Progenitor cell of endocrine pancreas (in vitro differentiated cells): ENCODE measurements around the gene SCNN1A. TPM values are rescaled to one million over a fixed set of nuclear protein-coding genes. Genes with fewer than 3 reads are reported as not detected.

Experiments
- DNase-seq: peaks from one replicate; pipeline ENCODE4 v3.0.0; 2021; ENCODE audit warnings: low spot score; ENCODE audit not compliant: unreplicated experiment
- H3K27ac Mint-ChIP-seq: 2 replicates; pipeline ENCODE4 v1.8.0; 2021; ENCODE audit warnings: mild to moderate bottlenecking, moderate library complexity, mixed read lengths
- H3K27me3 Mint-ChIP-seq: 2 replicates; pipeline ENCODE4 v1.8.0; 2021; ENCODE audit warnings: mixed read lengths
- H3K36me3 Mint-ChIP-seq: 2 replicates; pipeline ENCODE4 v1.8.0; 2022; ENCODE audit warnings: mixed read lengths; ENCODE audit not compliant: insufficient read depth
- H3K4me1 Mint-ChIP-seq: 2 replicates; pipeline ENCODE4 v1.8.0; 2021; ENCODE audit warnings: low read depth, mixed read lengths
- H3K4me3 Mint-ChIP-seq: 2 replicates; pipeline ENCODE4 v1.8.0; 2021; ENCODE audit warnings: low read depth, mild to moderate bottlenecking, moderate library complexity, mixed read lengths
- H3K9me3 Mint-ChIP-seq: 2 replicates; pipeline ENCODE4 v1.8.0; 2021; ENCODE audit warnings: low read depth, mixed read lengths
- total RNA-seq: library from RNA; stranded (reverse); gene quantifications from 2 replicates; pipeline ENCODE4 v1.2.1, GENCODE V29; 2021
- TF ChIP-seq, protein P1 (sequence below): fragments of 200-600 bp; sonication (generic); IDR thresholded peaks from one replicate; pipeline ENCODE4 v1.5.0; 2021; ENCODE audit warnings: antibody characterized with exemption, mild to moderate bottlenecking; ENCODE audit not compliant: unreplicated experiment

The SCNN1A gene
- total RNA-seq, 1 donor from 2014 or later: 14.3 TPM

DNA sequence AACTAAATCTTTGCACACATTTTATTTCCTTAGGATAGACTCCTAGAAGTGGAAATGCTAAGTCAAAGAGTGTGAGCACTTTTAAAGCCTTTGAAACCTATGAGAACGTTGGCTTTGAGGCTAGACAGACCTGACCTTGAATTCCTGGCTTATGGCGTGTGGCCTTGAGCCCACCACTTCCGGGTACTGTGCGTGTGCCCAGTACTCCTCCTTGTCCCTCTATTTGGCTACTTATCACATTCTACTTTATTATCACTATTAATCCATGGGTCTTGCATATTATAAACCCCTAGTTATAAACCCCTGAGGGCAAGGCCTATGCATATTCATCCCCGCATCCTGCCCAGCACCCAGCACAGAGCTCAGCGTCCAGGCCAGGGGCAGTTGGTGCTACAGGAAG lies 43.4 kb upstream of the SCNN1A start:
- Mint-ChIP-seq H3K36me3 (no peaks in the 10 kb centered on the region), H3K4me1 (peaks cover 5% of the 10 kb centered on the region), H3K4me3 (no peak overlapping the region), H3K27me3 (peaks cover 9% of the 10 kb centered on the region), H3K9me3 (peaks cover 7% of the 10 kb centered on the region), H3K27ac (no peak overlapping the region)
- DNase-seq: no peak
- TF ChIP-seq, protein P1, sequence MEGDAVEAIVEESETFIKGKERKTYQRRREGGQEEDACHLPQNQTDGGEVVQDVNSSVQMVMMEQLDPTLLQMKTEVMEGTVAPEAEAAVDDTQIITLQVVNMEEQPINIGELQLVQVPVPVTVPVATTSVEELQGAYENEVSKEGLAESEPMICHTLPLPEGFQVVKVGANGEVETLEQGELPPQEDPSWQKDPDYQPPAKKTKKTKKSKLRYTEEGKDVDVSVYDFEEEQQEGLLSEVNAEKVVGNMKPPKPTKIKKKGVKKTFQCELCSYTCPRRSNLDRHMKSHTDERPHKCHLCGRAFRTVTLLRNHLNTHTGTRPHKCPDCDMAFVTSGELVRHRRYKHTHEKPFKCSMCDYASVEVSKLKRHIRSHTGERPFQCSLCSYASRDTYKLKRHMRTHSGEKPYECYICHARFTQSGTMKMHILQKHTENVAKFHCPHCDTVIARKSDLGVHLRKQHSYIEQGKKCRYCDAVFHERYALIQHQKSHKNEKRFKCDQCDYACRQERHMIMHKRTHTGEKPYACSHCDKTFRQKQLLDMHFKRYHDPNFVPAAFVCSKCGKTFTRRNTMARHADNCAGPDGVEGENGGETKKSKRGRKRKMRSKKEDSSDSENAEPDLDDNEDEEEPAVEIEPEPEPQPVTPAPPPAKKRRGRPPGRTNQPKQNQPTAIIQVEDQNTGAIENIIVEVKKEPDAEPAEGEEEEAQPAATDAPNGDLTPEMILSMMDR: no peak

DNA sequence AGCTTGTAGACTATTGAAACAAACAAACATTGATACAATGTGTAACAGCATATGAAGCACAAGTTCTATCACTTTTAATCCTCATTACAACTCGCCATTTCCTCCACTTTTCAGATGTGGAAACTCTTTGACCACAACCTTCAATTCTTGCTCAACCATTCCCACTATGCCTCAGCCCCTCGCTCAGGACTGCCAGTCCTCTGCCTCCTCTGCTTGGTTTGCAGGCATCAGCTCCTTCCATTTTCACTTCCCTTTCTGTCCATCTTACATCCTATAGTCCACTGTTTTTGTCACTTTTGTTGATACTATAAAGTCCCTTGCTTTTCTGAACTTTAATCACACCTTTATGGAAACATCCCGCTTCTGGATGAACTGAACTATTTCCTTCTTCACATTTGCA lies 41.2 kb upstream of the SCNN1A start:
- Mint-ChIP-seq H3K9me3 (peaks cover 7% of the 10 kb centered on the region), H3K27me3 (peaks cover 6% of the 10 kb centered on the region), H3K4me1 (peaks cover 6% of the 10 kb centered on the region), H3K4me3 (no peak overlapping the region), H3K36me3 (no peaks in the 10 kb centered on the region), H3K27ac (no peak overlapping the region)
- no peak for DNase-seq
- TF ChIP-seq, protein P1: no peak

DNA sequence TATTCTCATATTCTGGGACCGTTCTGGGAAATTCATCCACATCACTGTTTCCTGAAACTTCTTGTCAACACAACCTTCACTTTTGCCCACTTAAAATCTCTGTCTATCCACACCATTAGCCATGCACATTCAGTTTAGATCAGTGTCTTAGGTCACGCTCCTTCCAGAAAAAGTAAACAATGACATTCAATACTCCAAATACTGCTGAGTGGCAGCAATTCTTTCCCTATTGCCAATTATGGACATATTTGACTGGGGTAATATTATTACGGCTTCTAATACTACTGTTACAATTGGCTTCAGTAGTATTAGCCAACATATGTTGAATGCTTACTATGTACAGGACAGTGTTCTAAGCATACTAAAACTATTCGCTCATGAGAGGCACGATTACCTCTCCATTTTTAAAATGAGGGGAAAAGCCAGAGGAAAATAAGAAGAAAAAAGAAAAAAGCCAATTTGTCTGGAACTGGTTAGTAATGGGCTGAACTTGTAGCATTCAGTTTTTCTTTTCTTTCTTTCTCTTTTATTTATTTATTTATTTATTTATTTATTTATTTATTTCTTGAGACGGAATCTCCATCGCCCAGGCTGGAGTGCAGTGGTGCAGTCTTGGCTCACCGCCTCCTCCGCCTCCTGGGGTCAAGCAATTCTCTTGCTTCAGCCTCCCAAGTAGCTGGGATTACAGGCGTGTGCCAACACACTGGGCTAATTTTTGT lies 32.0 kb upstream of the SCNN1A start:
- no peak overlapping the region for H3K27ac Mint-ChIP-seq

DNA sequence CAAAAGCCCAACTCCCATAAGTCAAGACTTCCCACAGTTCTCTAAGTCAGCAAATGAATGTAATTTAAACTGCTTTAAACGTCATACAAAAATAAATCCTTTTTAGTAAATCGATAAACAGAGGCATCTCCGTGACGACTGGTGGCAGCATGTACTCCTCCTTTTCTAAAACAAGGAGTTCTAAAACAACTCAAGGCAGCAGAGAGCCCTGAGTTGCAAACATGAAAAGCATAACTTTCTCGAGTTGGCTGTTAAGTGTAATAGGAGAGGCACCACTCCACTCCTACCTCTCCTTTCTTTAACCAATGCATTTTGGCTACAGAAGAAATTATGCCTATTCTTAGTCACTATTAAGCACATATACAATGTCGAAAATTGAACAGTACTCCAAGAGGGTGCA lies 30.6 kb upstream of the SCNN1A start:
- Mint-ChIP-seq H3K36me3 (no peaks in the 10 kb centered on the region), H3K4me1 (peaks cover 3% of the 10 kb centered on the region), H3K27ac (no peak overlapping the region), H3K4me3 (no peak overlapping the region), H3K9me3 (peaks cover 10% of the 10 kb centered on the region), H3K27me3 (peaks cover 3% of the 10 kb centered on the region)
- no peak for DNase-seq
- TF ChIP-seq, protein P1: no peak

More for the DNA sequence above, 32.0 kb upstream of the SCNN1A start:
- peaks cover 10% of the 10 kb centered on the region for H3K9me3 Mint-ChIP-seq
- TF ChIP-seq, protein P1: no peak
- H3K27me3 Mint-ChIP-seq: peaks cover 3% of the 10 kb centered on the region
- no peak overlapping the region for H3K4me3 Mint-ChIP-seq
- peaks cover 4% of the 10 kb centered on the region for H3K4me1 Mint-ChIP-seq
- DNase-seq: no peak
- H3K36me3 Mint-ChIP-seq: no peaks in the 10 kb centered on the region

DNA sequence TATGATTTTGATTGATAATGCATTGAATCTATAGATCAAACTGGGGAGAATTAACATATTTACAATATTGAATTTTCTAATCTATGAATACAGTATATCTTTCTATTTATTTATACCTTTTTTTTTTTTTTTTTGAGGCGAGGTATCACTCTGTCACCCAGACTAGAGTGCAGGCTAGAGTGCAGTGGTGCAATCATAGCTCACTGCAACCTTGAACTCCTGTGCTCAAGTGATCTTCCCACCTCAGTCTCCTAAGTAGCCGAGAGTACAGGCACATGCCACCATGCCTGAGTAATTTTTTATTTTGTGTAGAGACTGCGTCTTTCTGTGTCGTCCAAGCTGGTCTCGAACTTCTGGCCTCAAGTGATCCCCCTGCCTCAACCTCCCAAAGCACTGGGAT lies 29.0 kb upstream of the SCNN1A start:
- Mint-ChIP-seq H3K36me3 (no peaks in the 10 kb centered on the region), H3K4me3 (no peak overlapping the region), H3K27ac (no peak overlapping the region), H3K27me3 (peaks cover 3% of the 10 kb centered on the region), H3K9me3 (peaks cover 5% of the 10 kb centered on the region), H3K4me1 (peaks cover 3% of the 10 kb centered on the region)
- TF ChIP-seq, protein P1: no peak
- DNase-seq: no peak
